Naive thymus-derived CD8-positive, alpha-beta T cell (primary cell): ENCODE measurements around the gene CABP7. TPM values are rescaled to one million over a fixed set of nuclear protein-coding genes. Genes with fewer than 3 reads are reported as not detected.

Experiments
- ATAC-seq, 2 donors: fragments of 150-1000 bp; cut with Tn5 transposase in 1 of 2; sonication (Bioruptor Pico), chemical (Tn5 transposase) in 1 of 2; 1 replicate in 1 of 2; 2 replicates in 1 of 2; pipeline ENCODE4 v1.10.0; 2021; ENCODE audit warnings: mild to moderate bottlenecking in 2 of 2, moderate library complexity in 2 of 2
- POLR2A ChIA-PET: fragments of 350-600 bp; sonication (Branson Sonifier 250); formaldehyde crosslinking; loops from one replicate; lab custom pipeline; 2021; ENCODE audit warnings: antibody characterized with exemption; lab: Charles Lee
- DNase-seq, 10 donors: peaks; one replicate each; pipeline versions ENCODE4 v3.0.0 to v3.0.0-alpha.2; 2020 to 2022
- H3K27ac Mint-ChIP-seq, 10 donors: one replicate each; pipeline ENCODE4 v1.8.0; 2020 to 2022; ENCODE audit warnings: mild to moderate bottlenecking in 10 of 10, mixed read lengths in 10 of 10, moderate library complexity in 4 of 10, inconsistent platforms in 1 of 10
- H3K27me3 Mint-ChIP-seq, 5 donors: one replicate each; pipeline ENCODE4 v1.8.0; 2021 to 2022; ENCODE audit warnings: mixed read lengths in 5 of 5
- H3K36me3 Mint-ChIP-seq, 3 donors: one replicate each; pipeline ENCODE4 v1.8.0; 2020 to 2022; ENCODE audit warnings: mixed read lengths in 3 of 3, mild to moderate bottlenecking in 2 of 3, inconsistent platforms in 1 of 3
- H3K4me1 Mint-ChIP-seq, 4 donors: one replicate each; pipeline ENCODE4 v1.8.0; 2021 to 2022; ENCODE audit warnings: mixed read lengths in 4 of 4
- H3K4me3 Mint-ChIP-seq, 10 donors: one replicate each; pipeline ENCODE4 v1.8.0; 2020 to 2022; ENCODE audit warnings: mild to moderate bottlenecking in 10 of 10, mixed read lengths in 10 of 10, moderate library complexity in 6 of 10, inconsistent platforms in 1 of 10
- H3K9me3 Mint-ChIP-seq, 9 donors: one replicate each; pipeline ENCODE4 v1.8.0; 2020 to 2022; ENCODE audit warnings: mixed read lengths in 9 of 9, mild to moderate bottlenecking in 3 of 9, inconsistent platforms in 1 of 9, moderate library complexity in 1 of 9
- polyA plus RNA-seq, 3 donors: library from polyadenylated mRNA; unstranded; fragments of 300-500 nt; fragmentation: Illumina TruSeq; gene quantifications; one replicate each; pipeline ENCODE4 v1.2.3, GENCODE V29; 2021
- total RNA-seq, 8 experiments: library from RNA in 2 of 8; stranded (reverse) in 2 of 8; gene quantifications; one replicate each; pipeline ENCODE4 v1.2.3 and lab custom pipeline; 2021 to 2026

Gene CABP7
- total and polyA plus RNA-seq, 5 experiments from 2014 or later = 0.06 to 0.11 (median 0.08) TPM; not detected in 1

- H3K27ac Mint-ChIP-seq = no peak overlapping the region
- H3K4me3 Mint-ChIP-seq = no peak overlapping the region
- H3K27me3 Mint-ChIP-seq = no peaks in the 10 kb centered on the region
- ATAC-seq = no peak
- H3K9me3 Mint-ChIP-seq = no peaks in the 10 kb centered on the region
- POLR2A ChIA-PET = interaction anchor here (0.6 kb wide), 2 partner anchors 166 to 752 kb away, joined by 3 read pairs; no protein-coding TSS in a partner anchor
- H3K4me1 Mint-ChIP-seq = peaks cover 0 to 5% (median 1%) of the 10 kb centered on the region in 4 donors
- no peak for DNase-seq
- H3K36me3 Mint-ChIP-seq = peaks cover 0 to 24% (median 3%) of the 10 kb centered on the region in 3 donors
These were observed 13.1 kb downstream of the CABP7 start for GRCh38 chr22:29732883-29733282.

- DNase-seq (no peak), ATAC-seq (no peak)
- no peaks in the 10 kb centered on the region for H3K9me3 Mint-ChIP-seq
- peak overlapping the region in 3 of 10 donors; percentile 29 to 60 (median 45) for H3K27ac Mint-ChIP-seq
- H3K36me3 Mint-ChIP-seq = peaks cover 0 to 26% (median 3%) of the 10 kb centered on the region in 3 donors
- POLR2A ChIA-PET = interaction anchor here (0.6 kb wide), 1 partner anchor 167 kb away, joined by 3 read pairs; no protein-coding TSS in a partner anchor
- no peak overlapping the region for H3K4me3 Mint-ChIP-seq
- H3K4me1 Mint-ChIP-seq = peaks cover 0 to 5% (median 1%) of the 10 kb centered on the region in 4 donors
- H3K27me3 Mint-ChIP-seq = no peaks in the 10 kb centered on the region
These were observed 13.8 kb downstream of the CABP7 start for GRCh38 chr22:29733362-29734201.

- POLR2A ChIA-PET = no interaction called here
- no peak for ATAC-seq
- Mint-ChIP-seq H3K4me1 (peaks cover 0 to 5% (median 1%) of the 10 kb centered on the region in 4 donors), H3K27ac (no peak overlapping the region), H3K36me3 (peaks cover 0 to 26% (median 7%) of the 10 kb centered on the region in 3 donors), H3K4me3 (no peak overlapping the region), H3K27me3 (no peaks in the 10 kb centered on the region), H3K9me3 (no peaks in the 10 kb centered on the region)
- DNase-seq = no peak
These were observed 14.6 kb downstream of the CABP7 start for GRCh38 chr22:29734406-29734805.

- Mint-ChIP-seq H3K9me3 (no peaks in the 10 kb centered on the region), H3K36me3 (peaks cover 0 to 28% (median 7%) of the 10 kb centered on the region in 3 donors), H3K4me1 (peaks cover 0 to 5% (median 1%) of the 10 kb centered on the region in 4 donors), H3K4me3 (no peak overlapping the region), H3K27ac (no peak overlapping the region), H3K27me3 (no peaks in the 10 kb centered on the region)
- POLR2A ChIA-PET = no interaction called here
- ATAC-seq (no peak), DNase-seq (no peak)
These were observed 15.0 kb downstream of the CABP7 start for GRCh38 chr22:29734838-29735237.

GRCh38 chr22:29735416-29735815 is 15.6 kb downstream of the CABP7 start:
- Mint-ChIP-seq H3K9me3 (no peaks in the 10 kb centered on the region), H3K27me3 (no peaks in the 10 kb centered on the region), H3K27ac (peak overlapping the region in 1 of 10 donors; percentile 35), H3K36me3 (peaks cover 0 to 28% (median 7%) of the 10 kb centered on the region in 3 donors), H3K4me3 (no peak overlapping the region), H3K4me1 (peaks cover 0 to 5% (median 1%) of the 10 kb centered on the region in 4 donors)
- POLR2A ChIA-PET = no interaction called here
- DNase-seq (no peak), ATAC-seq (no peak)

- Mint-ChIP-seq H3K4me3 (no peak overlapping the region), H3K4me1 (peaks cover 3 to 7% (median 6%) of the 10 kb centered on the region in 4 donors), H3K27ac (peak overlapping the region in 1 of 10 donors; percentile 48), H3K36me3 (peaks cover 0 to 30% (median 15%) of the 10 kb centered on the region in 3 donors), H3K27me3 (no peaks in the 10 kb centered on the region), H3K9me3 (no peaks in the 10 kb centered on the region)
- DNase-seq = no peak
- no peak for ATAC-seq
- POLR2A ChIA-PET = interaction anchor here (0.7 kb wide), 1 partner anchor 346 kb away, joined by 4 read pairs; no protein-coding TSS in a partner anchor
These were observed 17.7 kb downstream of the CABP7 start for GRCh38 chr22:29737251-29738117.

GRCh38 chr22:29738118-29738815 is 18.5 kb downstream of the CABP7 start:
- Mint-ChIP-seq H3K27me3 (no peaks in the 10 kb centered on the region), H3K9me3 (no peaks in the 10 kb centered on the region), H3K4me1 (peaks cover 3 to 10% (median 6%) of the 10 kb centered on the region in 4 donors), H3K4me3 (no peak overlapping the region), H3K36me3 (peaks cover 0 to 32% (median 15%) of the 10 kb centered on the region in 3 donors), H3K27ac (no peak overlapping the region)
- ATAC-seq = no peak
- POLR2A ChIA-PET = no interaction called here
- peak in 1 of 10 donors; percentile 50 for DNase-seq

GRCh38 chr22:29739346-29739875 is 19.6 kb downstream of the CABP7 start:
- no peak overlapping the region for H3K27ac Mint-ChIP-seq

GRCh38 chr22:29740216-29740615 is 20.4 kb downstream of the CABP7 start:
- Mint-ChIP-seq H3K27ac (no peak overlapping the region), H3K4me3 (no peak overlapping the region), H3K9me3 (no peaks in the 10 kb centered on the region), H3K36me3 (peaks cover 0 to 39% (median 17%) of the 10 kb centered on the region in 3 donors), H3K27me3 (no peaks in the 10 kb centered on the region), H3K4me1 (peaks cover 0 to 10% (median 3%) of the 10 kb centered on the region in 4 donors)
- POLR2A ChIA-PET = no interaction called here
- ATAC-seq (no peak), DNase-seq (peak in 1 of 10 donors; percentile 35)

More at GRCh38 chr22:29739346-29739875, 19.6 kb downstream of the CABP7 start:
- no peak for ATAC-seq
- peak in 1 of 10 donors; percentile 59 for DNase-seq
- Mint-ChIP-seq H3K27me3 (no peaks in the 10 kb centered on the region), H3K9me3 (no peaks in the 10 kb centered on the region), H3K4me3 (no peak overlapping the region), H3K36me3 (peaks cover 0 to 36% (median 15%) of the 10 kb centered on the region in 3 donors), H3K4me1 (peaks cover 0 to 10% (median 5%) of the 10 kb centered on the region in 4 donors)
- POLR2A ChIA-PET = no interaction called here

GRCh38 chr22:29741926-29742325 is 22.1 kb downstream of the CABP7 start:
- Mint-ChIP-seq H3K4me1 (peaks cover 0 to 10% (median 4%) of the 10 kb centered on the region in 4 donors), H3K27me3 (no peaks in the 10 kb centered on the region), H3K9me3 (no peaks in the 10 kb centered on the region), H3K27ac (peak overlapping the region in 3 of 10 donors; percentile 19 to 76 (median 32)), H3K36me3 (peaks cover 0 to 47% (median 21%) of the 10 kb centered on the region in 3 donors), H3K4me3 (no peak overlapping the region)
- POLR2A ChIA-PET = no interaction called here
- no peak for DNase-seq
- ATAC-seq = no peak

GRCh38 chr22:29742326-29742725 is 22.5 kb downstream of the CABP7 start:
- POLR2A ChIA-PET = interaction anchor here (0.8 kb wide), 1 partner anchor 16 kb away, joined by 3 read pairs; no protein-coding TSS in a partner anchor
- peaks cover 0 to 46% (median 22%) of the 10 kb centered on the region in 3 donors for H3K36me3 Mint-ChIP-seq
- H3K27ac Mint-ChIP-seq = peak overlapping the region in 5 of 10 donors; percentile 32 to 76 (median 55)
- H3K9me3 Mint-ChIP-seq = no peaks in the 10 kb centered on the region
- H3K4me3 Mint-ChIP-seq = no peak overlapping the region
- DNase-seq = peak in 1 of 10 donors; percentile 23
- no peaks in the 10 kb centered on the region for H3K27me3 Mint-ChIP-seq
- H3K4me1 Mint-ChIP-seq = peaks cover 0 to 10% (median 4%) of the 10 kb centered on the region in 4 donors
- ATAC-seq = no peak
